NCI-H2029 (cell line): ENCODE data around the gene CENPE.

ENCODE experiments used
- DNase-seq: peaks from one replicate; lab custom pipeline; 2025; lab: John Stamatoyannopoulos, UW

Gene CENPE

GRCh38 chr4:103075435-103075893 is 122.7 kb downstream of the CENPE start:
- no peak for DNase-seq

DNA sequence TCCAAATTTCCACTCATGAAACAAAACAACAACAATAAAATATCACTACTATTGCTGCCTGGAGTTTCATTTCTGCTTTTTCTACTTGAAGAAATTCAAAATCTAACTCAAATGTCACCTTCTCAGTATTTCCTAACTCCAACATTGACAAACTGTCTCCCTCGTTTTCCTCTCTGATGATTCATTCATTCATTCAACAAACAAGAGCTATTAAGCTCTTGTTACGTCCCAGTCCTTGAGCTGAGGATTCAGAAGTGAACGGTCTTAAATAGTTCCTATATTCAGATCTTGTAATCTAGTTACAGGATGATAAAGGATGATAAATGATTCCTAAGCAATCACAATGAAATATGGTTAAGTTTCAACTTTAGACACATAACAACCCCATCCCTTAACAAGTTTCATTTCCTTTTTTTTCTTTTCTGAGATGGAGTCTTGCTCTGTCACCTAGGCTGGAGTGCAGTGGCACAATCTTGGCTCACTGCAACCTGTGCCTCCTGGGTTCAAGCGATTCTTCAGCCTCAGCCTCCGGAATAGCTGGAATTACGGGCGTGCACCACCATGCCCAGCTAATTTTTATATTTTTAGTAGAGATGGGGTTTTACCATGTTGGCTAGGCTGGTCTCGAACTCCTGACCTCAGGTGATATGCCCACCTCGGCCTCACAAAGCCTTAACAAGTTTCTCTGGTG is 123.3 kb downstream of the CENPE start:
- DNase-seq = no peak

DNA sequence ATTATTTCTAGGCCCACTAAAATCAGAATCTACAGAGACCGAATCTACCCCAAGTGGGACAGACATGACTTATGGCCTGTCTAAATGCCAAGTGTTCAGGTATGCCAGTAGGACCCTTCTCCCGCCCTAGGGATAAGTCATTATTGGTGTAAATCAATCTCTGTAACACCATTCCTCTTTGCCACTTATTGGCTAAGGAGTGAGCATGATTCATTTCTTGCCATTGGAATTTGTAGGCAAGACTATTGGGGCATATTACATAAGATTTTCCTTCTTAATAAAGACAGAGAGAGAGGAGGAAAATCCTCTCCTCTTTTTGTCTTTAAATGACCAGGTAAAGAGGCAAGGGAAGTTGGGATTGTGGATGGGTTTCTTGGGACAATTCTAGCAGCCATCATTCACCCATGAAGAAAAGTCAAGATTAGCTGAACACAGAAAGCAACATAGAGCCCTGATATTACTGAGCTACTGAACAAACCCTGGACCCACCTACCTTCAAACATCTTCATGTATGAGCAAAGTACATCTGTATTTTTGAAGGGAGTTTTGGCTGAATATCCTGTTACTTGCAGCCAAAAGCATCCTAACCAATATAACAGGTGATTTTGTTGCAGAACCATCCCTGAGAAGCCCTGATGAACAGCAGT is 124.2 kb downstream of the CENPE start:
- DNase-seq = no peak

GRCh38 chr4:103067841-103068547 is 130.1 kb downstream of the CENPE start:
- no peak for DNase-seq

DNA sequence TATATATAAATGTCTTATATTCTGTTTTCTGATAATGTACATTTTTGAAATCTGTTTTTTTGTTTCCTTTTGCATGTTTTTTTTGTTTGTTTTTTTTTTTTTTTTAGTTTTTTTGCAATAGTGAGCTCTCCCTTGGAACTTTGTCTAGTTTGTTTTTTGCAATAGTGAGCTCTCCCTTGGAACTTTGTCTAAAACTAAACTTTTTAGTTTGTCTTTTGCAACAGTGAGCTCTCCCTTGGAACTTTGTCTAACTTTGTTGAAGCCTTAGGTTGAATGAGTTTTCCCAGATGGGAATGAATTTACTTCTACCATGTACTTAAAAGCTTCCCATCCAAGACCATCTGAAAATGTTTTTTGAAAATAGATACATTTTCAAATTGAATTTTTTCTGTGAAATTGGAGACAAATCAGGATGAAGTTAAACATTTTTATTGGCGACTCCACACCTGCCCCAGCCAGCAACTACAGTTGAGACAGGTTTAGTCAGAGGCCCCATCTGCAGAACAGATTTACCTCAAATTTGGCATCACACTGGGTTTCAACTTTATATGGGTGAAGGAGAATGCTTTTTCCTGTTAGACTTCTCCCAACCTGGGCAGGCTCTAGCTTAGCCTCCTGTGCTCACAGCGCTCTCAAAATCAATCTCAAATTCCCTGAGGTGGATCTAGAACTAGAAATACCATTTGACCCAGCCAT is 137.5 kb downstream of the CENPE start:
- DNase-seq = no peak
